Kidney (tissue), 14 donors: ENCODE measurements around the gene SH3RF3. TPM values are rescaled to one million over a fixed set of nuclear protein-coding genes. Genes with fewer than 3 reads are reported as not detected.

ENCODE experiments used
- DNase-seq, 5 donors: peaks; one replicate each; pipeline ENCODE4 v3.0.0-alpha.2; 2013 to 2020
- FAIRE-seq: peaks from 2 replicates; lab custom pipeline; 2012; peaks lifted over from hg19 to GRCh38; lab: Jason Lieb, UNC
- H3K27ac ChIP-seq, 2 donors: one replicate each; pipeline ENCODE4 v1.7.0; 2013; ENCODE audit warnings: low read depth in 2 of 2, low read length in 2 of 2, inconsistent platforms in 1 of 2
- H3K27me3 ChIP-seq: one replicate; pipeline ENCODE4 v1.7.1; 2013; ENCODE audit warnings: low read length, inconsistent platforms; ENCODE audit not compliant: control insufficient read depth, insufficient read depth
- H3K36me3 ChIP-seq, 3 donors: one replicate each; pipeline versions ENCODE4 v1.7.0 to v1.7.1; 2013; ENCODE audit warnings: low read length in 3 of 3, control low read depth in 1 of 3, inconsistent platforms in 1 of 3; ENCODE audit not compliant: insufficient read depth in 3 of 3, control insufficient read depth in 2 of 3
- H3K4me1 ChIP-seq, 3 donors: one replicate each; pipeline versions ENCODE4 v1.7.0 to v1.7.1; 2013; ENCODE audit warnings: low read length in 3 of 3, inconsistent platforms in 1 of 3, low read depth in 1 of 3; ENCODE audit not compliant: control insufficient read depth in 2 of 3, insufficient read depth in 2 of 3
- H3K4me3 ChIP-seq, 3 donors: one replicate each; pipeline versions ENCODE4 v1.7.0 to v1.8.1; 2013; ENCODE audit warnings: low read length in 3 of 3, control low read depth in 1 of 3, inconsistent platforms in 1 of 3
- H3K9ac ChIP-seq, 3 donors: one replicate each; pipeline versions ENCODE4 v1.7.0 to v1.7.1; 2013; ENCODE audit warnings: low read length in 3 of 3, control low read depth in 1 of 3, inconsistent platforms in 1 of 3
- H3K9me3 ChIP-seq, 3 donors: one replicate each; pipeline versions ENCODE4 v1.7.0 to v1.7.1; 2013; ENCODE audit warnings: low read length in 3 of 3, control low read depth in 1 of 3, inconsistent platforms in 1 of 3; ENCODE audit not compliant: control insufficient read depth in 2 of 3, insufficient read depth in 1 of 3
- CTCF ChIP-seq: IDR thresholded peaks from 3 replicates; pipeline ENCODE4 v1.5.1; 2012; ENCODE audit warnings: mild to moderate bottlenecking, moderate library complexity, borderline replicate concordance; ENCODE audit not compliant: insufficient read depth; ENCODE audit errors: extremely low read depth
- intact Hi-C: fragments of 100-400 bp; cut with DNase I; formaldehyde crosslinking; loops from one replicate; pipeline ENCODE4 v1.11.1; 2022
- polyA plus RNA-seq: library from polyadenylated mRNA; stranded (reverse); fragments of 350-450 nt; fragmentation: Illumina TruSeq; extraction: RNeasy Lipid Tissue Mini Kit (QIAGEN cat#74804); gene quantifications from one replicate; pipeline ENCODE4 v1.2.3, GENCODE V29; 2014; ENCODE audit warnings: low read depth, low replicate concordance; ENCODE audit not compliant: insufficient read depth
- total RNA-seq: library from RNA; stranded (reverse); fragmentation: NEBNext Ultra II Directional; extraction: Animal tissue kit (Norgen Biotek cat#: 25700); gene quantifications from one replicate; pipeline ENCODE4 v1.2.1, GENCODE V29; 2021
- donor health status: control.
- donor health status: control.
- donor health status: control.
- donor health status: control.
- donor health status: control.
- donor health status: DM: yes; HTN: yes; CAD: no.
- donor health status: Normal renal cell carcinoma (clear cell type).

The SH3RF3 gene
- total and polyA plus RNA-seq, 2 donors from 2014 or later, result 1.7 to 10.7 TPM

- Histone ChIP-seq H3K4me1 (peaks cover 0 to 10% (median 3%) of the 10 kb centered on the region in 3 donors), H3K27ac (no peak overlapping the region), H3K36me3 (no peaks in the 10 kb centered on the region), H3K9me3 (no peaks in the 10 kb centered on the region), H3K4me3 (no peak overlapping the region), H3K27me3 (no peaks in the 10 kb centered on the region), H3K9ac (no peak overlapping the region)
- TF ChIP-seq CTCF, result no peak
- intact Hi-C loops, result no loop called here
- FAIRE-seq (no peak), DNase-seq (peak in 3 of 5 donors; percentile 65 to 80 (median 72))
These were observed 328.4 kb downstream of the SH3RF3 start for GRCh38 chr2:109457366-109457765.

- FAIRE-seq, result no peak
- Histone ChIP-seq H3K4me1 (peaks cover 0 to 10% (median 3%) of the 10 kb centered on the region in 3 donors), H3K9me3 (no peaks in the 10 kb centered on the region), H3K4me3 (no peak overlapping the region), H3K27ac (no peak overlapping the region), H3K36me3 (no peaks in the 10 kb centered on the region), H3K9ac (no peak overlapping the region), H3K27me3 (no peaks in the 10 kb centered on the region)
- no peak for TF ChIP-seq CTCF
- DNase-seq, result peak in 3 of 5 donors; percentile 42 to 70 (median 57)
- intact Hi-C loops, result no loop called here
These were observed 328.8 kb downstream of the SH3RF3 start for GRCh38 chr2:109457794-109458193.

GRCh38 chr2:109458512-109458911 is 329.5 kb downstream of the SH3RF3 start:
- peak in 1 of 5 donors; percentile 11 for DNase-seq
- H3K27me3 ChIP-seq, result no peaks in the 10 kb centered on the region
- H3K27ac ChIP-seq, result no peak overlapping the region
- H3K4me3 ChIP-seq, result no peak overlapping the region
- no peaks in the 10 kb centered on the region for H3K9me3 ChIP-seq
- intact Hi-C loops, result no loop called here
- peaks cover 0 to 10% (median 3%) of the 10 kb centered on the region in 3 donors for H3K4me1 ChIP-seq
- H3K9ac ChIP-seq, result no peak overlapping the region
- FAIRE-seq, result no peak
- no peaks in the 10 kb centered on the region for H3K36me3 ChIP-seq
- TF ChIP-seq CTCF, result no peak

GRCh38 chr2:109459485-109459884 is 330.5 kb downstream of the SH3RF3 start:
- Histone ChIP-seq H3K4me1 (peaks cover 0 to 10% (median 3%) of the 10 kb centered on the region in 3 donors), H3K4me3 (no peak overlapping the region), H3K27me3 (no peaks in the 10 kb centered on the region), H3K27ac (no peak overlapping the region), H3K9me3 (no peaks in the 10 kb centered on the region), H3K9ac (no peak overlapping the region), H3K36me3 (no peaks in the 10 kb centered on the region)
- DNase-seq (peak in 1 of 5 donors; percentile 16), FAIRE-seq (no peak)
- TF ChIP-seq CTCF, result no peak
- intact Hi-C loops, result no loop called here
